Endothelial cell (in vitro differentiated cells): Measurements from ENCODE around the gene PLTP. TPM values are rescaled to one million over a fixed set of nuclear protein-coding genes. Genes with fewer than 3 reads are reported as not detected.

Source experiments
- DNase-seq: peaks from one replicate; pipeline ENCODE4 v3.0.0; 2021; ENCODE audit warnings: low spot score
- H3K27ac Mint-ChIP-seq: one replicate; pipeline ENCODE4 v1.8.0; 2021; ENCODE audit warnings: mixed read lengths, inconsistent platforms; ENCODE audit not compliant: unreplicated experiment
- H3K27me3 Mint-ChIP-seq: one replicate; pipeline ENCODE4 v1.8.0; 2021; ENCODE audit warnings: mild to moderate bottlenecking, moderate library complexity, mixed read lengths, inconsistent platforms; ENCODE audit not compliant: unreplicated experiment
- H3K36me3 Mint-ChIP-seq: one replicate; pipeline ENCODE4 v1.8.0; 2021; ENCODE audit warnings: mild to moderate bottlenecking, low read depth, mixed read lengths, inconsistent platforms; ENCODE audit not compliant: unreplicated experiment
- H3K4me1 Mint-ChIP-seq: one replicate; pipeline ENCODE4 v1.8.0; 2021; ENCODE audit warnings: mild to moderate bottlenecking, mixed read lengths, inconsistent platforms; ENCODE audit not compliant: unreplicated experiment
- H3K4me3 Mint-ChIP-seq: one replicate; pipeline ENCODE4 v1.8.0; 2021; ENCODE audit warnings: mild to moderate bottlenecking, mixed read lengths, inconsistent platforms; ENCODE audit not compliant: unreplicated experiment
- H3K9me3 Mint-ChIP-seq: one replicate; pipeline ENCODE4 v1.8.0; 2021; ENCODE audit warnings: mixed read lengths, inconsistent platforms; ENCODE audit not compliant: unreplicated experiment
- total RNA-seq: library from RNA; stranded (reverse); fragmentation: NEBNext Ultra II Directional; extraction: Animal tissue kit (Norgen Biotek cat#: 25700); gene quantifications from one replicate; pipeline ENCODE4 v1.2.1, GENCODE V29; 2021; ENCODE audit not compliant: unreplicated experiment
- TF ChIP-seq, protein P1 (sequence below): fragments of 200-600 bp; sonication (generic); IDR thresholded peaks from one replicate; pipeline ENCODE4 v1.5.0; 2021; ENCODE audit warnings: antibody characterized with exemption; ENCODE audit not compliant: unreplicated experiment

PLTP gene
- total RNA-seq, 1 donor from 2014 or later, result 41.3 TPM

GRCh38 chr20:45924391-45925261 lies 12.7 kb upstream of the PLTP start:
- Mint-ChIP-seq H3K9me3 (no peaks in the 10 kb centered on the region), H3K36me3 (no peaks in the 10 kb centered on the region), H3K27ac (peak overlapping the region; percentile 50), H3K4me1 (peaks cover 18% of the 10 kb centered on the region), H3K27me3 (peaks cover 3% of the 10 kb centered on the region), H3K4me3 (peak overlapping the region; percentile 32)
- no peak for DNase-seq
- TF ChIP-seq, protein P1, sequence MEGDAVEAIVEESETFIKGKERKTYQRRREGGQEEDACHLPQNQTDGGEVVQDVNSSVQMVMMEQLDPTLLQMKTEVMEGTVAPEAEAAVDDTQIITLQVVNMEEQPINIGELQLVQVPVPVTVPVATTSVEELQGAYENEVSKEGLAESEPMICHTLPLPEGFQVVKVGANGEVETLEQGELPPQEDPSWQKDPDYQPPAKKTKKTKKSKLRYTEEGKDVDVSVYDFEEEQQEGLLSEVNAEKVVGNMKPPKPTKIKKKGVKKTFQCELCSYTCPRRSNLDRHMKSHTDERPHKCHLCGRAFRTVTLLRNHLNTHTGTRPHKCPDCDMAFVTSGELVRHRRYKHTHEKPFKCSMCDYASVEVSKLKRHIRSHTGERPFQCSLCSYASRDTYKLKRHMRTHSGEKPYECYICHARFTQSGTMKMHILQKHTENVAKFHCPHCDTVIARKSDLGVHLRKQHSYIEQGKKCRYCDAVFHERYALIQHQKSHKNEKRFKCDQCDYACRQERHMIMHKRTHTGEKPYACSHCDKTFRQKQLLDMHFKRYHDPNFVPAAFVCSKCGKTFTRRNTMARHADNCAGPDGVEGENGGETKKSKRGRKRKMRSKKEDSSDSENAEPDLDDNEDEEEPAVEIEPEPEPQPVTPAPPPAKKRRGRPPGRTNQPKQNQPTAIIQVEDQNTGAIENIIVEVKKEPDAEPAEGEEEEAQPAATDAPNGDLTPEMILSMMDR, result no peak

GRCh38 chr20:45921337-45922189 lies 9.6 kb upstream of the PLTP start:
- Mint-ChIP-seq H3K27ac (no peak overlapping the region), H3K4me3 (no peak overlapping the region), H3K36me3 (no peaks in the 10 kb centered on the region), H3K27me3 (peaks cover 3% of the 10 kb centered on the region), H3K9me3 (no peaks in the 10 kb centered on the region), H3K4me1 (peaks cover 26% of the 10 kb centered on the region)
- DNase-seq, result no peak
- TF ChIP-seq, protein P1, result no peak

DNA sequence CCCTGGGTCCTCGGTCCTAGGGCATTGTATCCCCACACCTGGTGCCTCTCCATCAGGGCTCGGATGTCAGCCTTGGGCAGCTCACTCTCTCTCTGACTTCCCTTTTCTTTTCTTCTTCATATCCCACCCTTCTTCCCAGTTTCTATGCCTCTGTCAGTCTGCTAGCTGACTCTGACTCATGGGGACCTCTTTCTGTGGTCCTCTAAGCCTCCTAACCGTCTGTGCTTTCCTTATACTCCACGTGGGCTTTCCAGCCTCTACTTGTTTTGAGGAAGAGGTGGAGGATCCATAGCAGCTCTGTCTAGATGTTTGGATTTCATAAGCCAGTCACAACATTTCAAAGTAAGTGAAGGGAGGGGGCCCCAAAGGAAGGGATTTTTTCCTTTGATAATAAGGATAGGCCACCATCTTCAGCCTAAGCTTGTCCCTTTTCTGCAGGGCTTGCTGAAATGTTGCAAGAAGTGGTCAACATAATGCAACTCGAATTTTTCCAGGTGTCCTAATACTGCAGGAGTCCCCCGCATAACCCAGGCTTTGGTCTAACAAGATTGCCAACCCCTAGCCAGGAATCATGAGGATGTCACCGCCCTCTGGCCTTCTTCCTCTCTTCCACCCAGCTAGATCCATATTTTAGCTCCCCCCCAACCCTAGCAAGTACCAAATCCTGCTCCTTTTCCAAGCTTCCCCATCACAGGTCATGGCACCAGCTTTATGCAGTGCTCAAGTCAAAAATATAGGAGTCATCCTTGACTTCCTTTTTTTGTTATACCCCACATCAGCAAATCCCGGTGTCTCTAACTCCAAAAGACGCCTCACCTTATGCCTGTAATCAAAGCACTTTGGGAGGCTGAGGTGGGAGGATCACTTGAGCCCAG lies 8.7 kb upstream of the PLTP start:
- Mint-ChIP-seq H3K27me3 (peaks cover 3% of the 10 kb centered on the region), H3K4me1 (peaks cover 26% of the 10 kb centered on the region), H3K9me3 (no peaks in the 10 kb centered on the region), H3K27ac (no peak overlapping the region), H3K36me3 (no peaks in the 10 kb centered on the region), H3K4me3 (no peak overlapping the region)
- TF ChIP-seq, protein P1, result no peak
- DNase-seq, result no peak

- H3K9me3 Mint-ChIP-seq, result no peaks in the 10 kb centered on the region
- H3K4me3 Mint-ChIP-seq, result no peak overlapping the region
- H3K27ac Mint-ChIP-seq, result no peak overlapping the region
- peaks cover 3% of the 10 kb centered on the region for H3K27me3 Mint-ChIP-seq
- peaks cover 23% of the 10 kb centered on the region for H3K4me1 Mint-ChIP-seq
- no peaks in the 10 kb centered on the region for H3K36me3 Mint-ChIP-seq
- DNase-seq, result no peak
- TF ChIP-seq, protein P1, result no peak
Observed at GRCh38 chr20:45919542-45920399, 7.8 kb upstream of the PLTP start.
